GM19238 (cell line): ENCODE measurements around the gene SYS1.

Experiments used
- DNase-seq: peaks from one replicate; pipeline ENCODE4 v3.0.0; 2011; ENCODE audit warnings: low spot score; ENCODE audit not compliant: insufficient read length

Gene SYS1

GRCh38 chr20:45413479-45413878 lies 50.5 kb downstream of the SYS1 start:
- no peak for DNase-seq

- peak; percentile 84 for DNase-seq
These were observed 53.1 kb downstream of the SYS1 start, which contains the start of gene PIGT for GRCh38 chr20:45415822-45416637. Gene PIGT (plus strand): TSS chr20:45416141. CDS start chr20:45416157, 16 bp downstream.

GRCh38 chr20:45416917-45417316 lies 54.0 kb downstream of the SYS1 start:
- no peak for DNase-seq
